ENCODE results near the gene EPAS1.

DNA sequence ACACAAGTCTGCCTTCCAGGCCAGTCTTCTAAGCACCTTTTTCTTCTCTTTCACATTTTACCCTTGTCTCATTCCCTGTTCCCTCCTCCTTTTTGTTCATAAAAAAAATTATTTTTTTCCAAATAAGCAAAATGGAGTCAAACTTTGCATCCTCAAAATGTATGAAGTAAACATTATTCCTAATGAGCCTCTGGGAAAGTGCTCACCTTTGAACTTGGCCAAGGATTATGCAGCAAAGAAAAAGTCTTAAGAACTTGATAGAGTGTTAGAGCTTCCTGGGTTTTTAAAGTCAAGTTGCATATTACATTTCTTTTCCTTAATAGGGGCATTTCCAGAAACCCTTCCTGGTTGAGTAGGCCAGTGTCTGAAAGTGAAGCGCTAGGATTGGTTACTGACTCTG lies 31.6 kb downstream of the EPAS1 start:
- TF ChIP-seq, protein P1, sequence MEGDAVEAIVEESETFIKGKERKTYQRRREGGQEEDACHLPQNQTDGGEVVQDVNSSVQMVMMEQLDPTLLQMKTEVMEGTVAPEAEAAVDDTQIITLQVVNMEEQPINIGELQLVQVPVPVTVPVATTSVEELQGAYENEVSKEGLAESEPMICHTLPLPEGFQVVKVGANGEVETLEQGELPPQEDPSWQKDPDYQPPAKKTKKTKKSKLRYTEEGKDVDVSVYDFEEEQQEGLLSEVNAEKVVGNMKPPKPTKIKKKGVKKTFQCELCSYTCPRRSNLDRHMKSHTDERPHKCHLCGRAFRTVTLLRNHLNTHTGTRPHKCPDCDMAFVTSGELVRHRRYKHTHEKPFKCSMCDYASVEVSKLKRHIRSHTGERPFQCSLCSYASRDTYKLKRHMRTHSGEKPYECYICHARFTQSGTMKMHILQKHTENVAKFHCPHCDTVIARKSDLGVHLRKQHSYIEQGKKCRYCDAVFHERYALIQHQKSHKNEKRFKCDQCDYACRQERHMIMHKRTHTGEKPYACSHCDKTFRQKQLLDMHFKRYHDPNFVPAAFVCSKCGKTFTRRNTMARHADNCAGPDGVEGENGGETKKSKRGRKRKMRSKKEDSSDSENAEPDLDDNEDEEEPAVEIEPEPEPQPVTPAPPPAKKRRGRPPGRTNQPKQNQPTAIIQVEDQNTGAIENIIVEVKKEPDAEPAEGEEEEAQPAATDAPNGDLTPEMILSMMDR (conservative IDR thresholded peaks at IDR 0.05; ENCODE audit: low read depth, low read length), result no peak
- TF ChIP-seq EZH2 (IDR thresholded peaks at IDR 0.05; ENCODE audit: low read length, unreplicated experiment) (no peak), EZH2phosphoT487 (IDR thresholded peaks at IDR 0.05; ENCODE audit: borderline replicate concordance, low read length) (no peak)
